ENCODE data around the gene GCHFR.

Gene GCHFR

DNA sequence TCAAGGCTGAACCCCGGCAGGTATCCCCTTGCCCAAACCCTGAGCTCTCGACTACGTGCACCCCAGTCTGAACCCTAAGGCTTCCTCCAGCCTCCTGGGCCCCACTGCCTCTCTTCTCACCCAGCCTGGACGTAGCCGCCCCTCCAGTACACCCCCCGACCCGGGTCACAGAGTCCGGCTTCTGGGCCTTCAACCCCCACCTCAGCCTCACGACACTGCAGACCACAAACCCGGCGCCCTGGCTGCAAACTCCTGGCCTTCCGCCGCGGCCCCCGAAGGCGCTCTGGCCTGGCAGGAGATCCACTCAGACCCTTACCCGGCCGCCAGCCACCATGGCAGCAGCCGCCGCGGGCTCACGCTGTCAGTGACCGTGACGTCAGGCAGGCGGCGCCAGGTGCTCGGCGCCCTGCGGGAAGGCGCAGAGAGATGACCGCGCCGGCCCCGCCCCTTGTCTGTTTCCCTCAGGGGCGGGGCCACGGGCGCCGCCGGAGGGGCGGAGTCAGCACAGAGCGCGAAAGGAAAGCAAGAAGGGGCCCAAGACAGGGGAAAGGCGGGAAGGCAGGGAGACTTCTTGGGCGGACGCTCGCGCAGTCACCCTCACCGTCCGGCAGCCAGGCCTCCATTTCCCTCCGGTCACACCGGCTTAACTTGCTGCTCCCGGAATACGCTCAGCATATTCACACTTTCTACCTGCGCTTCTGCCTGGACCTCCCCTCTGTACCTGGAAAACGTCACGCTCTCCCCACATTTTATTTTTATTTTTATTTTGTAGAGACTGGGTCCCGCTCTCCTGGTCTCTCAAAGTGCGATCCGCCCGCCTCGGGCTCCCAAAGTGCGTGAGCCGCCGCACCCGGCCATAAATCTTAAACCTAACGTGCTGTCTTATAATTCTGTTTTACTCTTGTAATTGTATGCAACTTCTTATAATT is 8.7 kb upstream of the GCHFR start, which contains the start of gene RMDN3:
RMDN3 (minus strand) TSS at position 372 of the 929 bp plus-strand sequence. CDS start 471 bp downstream, outside the sequence.
- DNase-seq, result peak; percentile 93 to 94

DNA sequence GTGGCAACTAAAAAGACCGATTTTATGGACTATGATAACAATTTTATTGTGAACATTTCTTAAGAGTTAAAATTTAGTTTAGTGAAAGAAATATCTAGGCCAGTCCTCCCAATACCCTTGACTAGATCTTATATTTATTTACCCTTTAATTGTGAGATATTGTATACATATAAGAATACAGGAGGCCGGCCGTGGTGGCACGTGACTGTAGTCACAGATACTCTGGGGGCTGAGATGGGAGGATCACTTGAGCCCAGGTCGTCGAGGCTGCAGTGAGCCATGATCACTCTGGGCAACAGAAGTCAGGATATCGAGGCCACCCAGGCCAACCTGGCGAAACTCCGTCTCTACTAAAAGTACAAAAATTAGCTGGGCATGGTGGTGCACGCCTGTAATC is 8.1 kb upstream of the GCHFR start:
- no peak for DNase-seq

DNA sequence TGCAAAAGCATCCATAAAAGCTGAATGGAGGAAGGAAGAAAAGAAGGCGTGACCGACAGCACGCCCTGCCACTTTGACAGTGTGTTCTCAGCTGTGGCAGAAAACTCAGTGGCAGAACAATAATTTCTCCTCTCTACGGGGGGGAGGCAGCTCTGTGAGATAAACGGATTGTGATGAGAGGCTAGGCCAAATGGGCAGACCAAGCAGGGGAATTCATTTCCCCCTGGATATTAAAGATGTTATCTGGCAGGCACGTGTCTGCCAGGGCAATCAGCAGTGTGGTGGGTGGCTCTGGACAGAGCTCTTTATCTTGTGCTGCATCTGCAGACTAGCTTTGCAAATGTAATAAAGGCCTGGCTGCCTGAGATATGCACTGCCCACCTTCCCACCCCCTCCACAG is 6.9 kb upstream of the GCHFR start:
- peak; percentile 29 to 49 for DNase-seq

DNA sequence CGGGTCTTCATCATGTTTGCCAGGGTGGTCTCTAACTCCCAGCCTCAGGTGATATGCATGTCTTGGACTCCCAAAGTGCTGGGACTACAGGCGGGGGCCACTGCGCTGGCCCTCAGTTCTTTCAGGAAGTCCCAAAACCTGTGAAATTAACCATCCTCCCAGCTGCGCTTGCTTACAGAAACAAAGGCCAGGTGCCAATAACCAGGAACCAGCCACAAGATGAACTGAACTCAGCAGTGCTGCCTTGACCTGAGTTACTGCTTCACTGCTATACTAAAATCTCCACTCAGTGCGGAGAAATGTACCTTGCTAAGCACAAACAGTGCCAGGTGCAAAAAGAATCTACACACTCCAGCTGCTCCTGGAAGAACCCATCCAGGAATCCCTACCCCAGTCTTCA is 3.9 kb upstream of the GCHFR start:
- no peak for DNase-seq

DNA sequence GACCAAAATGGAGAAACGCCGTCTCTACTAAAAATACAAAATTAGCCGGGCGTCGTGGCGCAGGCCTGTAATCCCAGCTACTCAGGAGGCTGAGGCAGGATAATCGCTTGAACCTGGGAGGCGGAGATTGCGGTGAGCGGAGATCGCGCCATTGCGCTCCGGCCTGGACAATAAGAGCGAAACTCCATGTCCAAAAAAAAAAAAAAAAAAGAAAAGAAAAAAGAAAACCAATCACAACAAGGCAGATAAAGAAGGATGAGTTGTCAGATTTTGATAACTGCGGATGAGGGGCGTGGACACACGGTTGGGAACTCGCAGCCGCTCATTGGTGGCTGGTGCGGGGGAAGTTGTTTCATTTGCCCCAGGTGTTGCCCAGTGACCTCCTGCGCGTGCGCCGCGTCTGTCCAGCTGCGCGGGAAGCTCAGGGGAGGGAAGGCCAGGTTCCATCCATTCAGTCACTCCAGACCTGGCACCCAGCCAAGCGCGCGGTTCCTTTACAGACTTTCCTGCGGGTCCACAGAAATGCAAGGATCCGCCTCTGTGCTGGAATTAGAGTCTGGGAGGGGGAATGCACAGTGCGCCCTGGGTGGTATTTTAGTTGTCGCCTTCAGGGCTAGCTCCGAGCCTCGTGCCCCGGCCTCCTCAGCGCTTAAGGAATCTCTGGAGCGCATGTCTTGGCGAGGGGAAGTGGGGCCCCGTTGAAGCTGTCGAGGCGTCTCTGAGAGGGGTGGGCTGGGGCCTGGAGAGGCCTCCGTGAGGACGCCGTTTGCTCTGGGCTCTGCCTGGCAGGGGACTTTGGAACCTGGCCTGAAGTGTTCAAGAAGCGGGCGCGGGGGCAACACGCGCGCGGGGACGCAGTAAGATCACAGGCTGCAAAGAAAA is 708 bp upstream of the GCHFR start:
- peak; percentile 55 for DNase-seq

DNA sequence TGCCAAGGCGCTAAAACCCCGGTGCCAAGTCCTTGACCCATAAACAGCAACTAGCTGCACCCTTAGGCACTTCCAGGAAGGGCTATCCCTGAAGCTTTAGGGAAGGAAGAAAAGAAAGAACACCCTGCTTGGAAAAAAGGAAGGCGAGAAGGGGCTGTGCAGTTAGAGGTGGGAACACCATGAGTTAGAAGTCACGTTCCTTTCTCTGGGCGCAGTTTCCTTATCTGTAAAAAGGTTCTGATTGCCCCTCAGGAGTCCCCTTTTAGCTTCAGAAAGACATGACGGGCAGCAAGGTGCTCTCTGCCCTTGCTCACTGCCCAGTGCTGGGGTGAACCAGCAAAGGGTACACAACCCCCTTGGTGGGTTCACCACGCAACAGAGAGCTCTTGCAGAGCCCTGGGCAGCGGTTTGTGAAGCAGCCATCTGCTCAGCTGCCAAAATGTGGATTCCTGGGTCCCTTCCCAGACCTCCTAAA is 798 bp downstream of the GCHFR start:
- DNase-seq, result no peak

DNA sequence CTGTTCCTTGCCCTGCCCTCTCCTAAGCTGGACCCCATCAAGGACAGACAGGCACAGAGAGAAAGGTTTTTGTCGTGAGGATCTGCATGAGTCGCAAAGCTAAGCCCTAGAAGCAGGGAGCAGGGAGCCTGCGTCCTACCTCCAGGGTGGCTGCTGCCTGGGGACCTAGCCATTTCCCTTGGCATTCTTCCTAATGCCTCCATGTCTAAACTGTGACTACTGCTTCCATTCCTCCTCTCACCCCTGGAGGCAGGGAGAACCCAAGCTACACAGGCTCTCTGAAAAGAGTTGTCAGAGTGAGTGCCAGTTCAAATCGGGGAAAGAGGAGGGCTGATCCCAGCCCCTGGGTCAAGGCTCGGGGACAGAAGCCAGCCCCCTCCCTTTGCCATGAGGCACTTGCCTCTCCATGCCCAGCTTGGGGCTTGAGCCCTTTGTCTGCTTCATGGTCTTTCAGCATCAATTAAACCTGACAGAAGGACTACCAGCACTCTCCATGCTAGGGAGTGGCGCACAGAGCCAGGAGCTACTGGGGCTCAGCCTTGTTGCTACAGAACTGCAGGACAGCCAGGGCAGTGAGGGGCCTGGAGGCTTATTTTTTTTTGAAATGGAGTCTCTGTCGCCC is 2.4 kb downstream of the GCHFR start:
- no peak for DNase-seq

DNA sequence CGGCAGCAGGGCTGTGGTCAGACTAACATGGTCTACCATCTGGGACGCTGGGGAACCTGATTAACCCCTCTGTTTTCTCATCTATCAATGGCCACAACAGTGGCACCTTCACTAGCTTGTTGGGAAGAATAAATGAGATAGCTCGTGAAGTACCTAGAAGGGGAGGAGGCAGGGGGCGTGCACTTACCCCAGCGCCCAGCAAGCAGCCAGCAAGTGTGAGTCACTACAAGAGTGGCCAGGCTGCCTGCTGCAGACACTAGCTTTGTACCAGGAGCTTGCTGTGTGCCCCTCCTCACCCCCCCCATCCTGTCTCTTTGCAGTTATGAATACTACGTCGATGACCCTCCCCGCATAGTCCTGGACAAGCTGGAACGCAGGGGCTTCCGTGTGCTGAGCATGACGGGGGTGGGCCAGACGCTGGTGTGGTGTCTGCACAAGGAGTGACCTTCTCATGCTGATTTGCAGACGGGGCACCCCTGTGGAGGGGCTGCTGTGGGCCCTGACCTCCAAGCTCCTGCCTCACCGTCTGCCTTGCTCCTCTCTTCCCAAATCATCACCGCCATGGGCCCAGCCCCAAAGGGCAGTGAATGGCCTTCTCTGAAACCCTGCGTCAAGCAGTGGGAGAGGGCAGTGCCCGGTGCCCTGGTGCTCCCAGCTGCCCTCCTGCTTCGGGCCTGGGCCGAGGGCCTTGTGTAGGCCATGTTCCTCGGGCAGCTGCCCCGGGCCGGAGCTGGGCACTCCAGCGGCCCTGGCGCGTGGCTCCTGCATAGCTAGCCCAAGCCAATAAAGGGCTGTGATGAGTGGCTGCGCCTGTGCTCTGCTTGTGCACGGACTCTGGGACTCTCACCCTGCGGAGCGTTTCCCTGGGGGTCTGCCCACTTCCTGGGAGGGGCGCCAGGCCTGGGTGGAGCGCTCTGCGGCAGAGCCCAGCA is 3.3 kb downstream of the GCHFR start:
- no peak for DNase-seq

DNA sequence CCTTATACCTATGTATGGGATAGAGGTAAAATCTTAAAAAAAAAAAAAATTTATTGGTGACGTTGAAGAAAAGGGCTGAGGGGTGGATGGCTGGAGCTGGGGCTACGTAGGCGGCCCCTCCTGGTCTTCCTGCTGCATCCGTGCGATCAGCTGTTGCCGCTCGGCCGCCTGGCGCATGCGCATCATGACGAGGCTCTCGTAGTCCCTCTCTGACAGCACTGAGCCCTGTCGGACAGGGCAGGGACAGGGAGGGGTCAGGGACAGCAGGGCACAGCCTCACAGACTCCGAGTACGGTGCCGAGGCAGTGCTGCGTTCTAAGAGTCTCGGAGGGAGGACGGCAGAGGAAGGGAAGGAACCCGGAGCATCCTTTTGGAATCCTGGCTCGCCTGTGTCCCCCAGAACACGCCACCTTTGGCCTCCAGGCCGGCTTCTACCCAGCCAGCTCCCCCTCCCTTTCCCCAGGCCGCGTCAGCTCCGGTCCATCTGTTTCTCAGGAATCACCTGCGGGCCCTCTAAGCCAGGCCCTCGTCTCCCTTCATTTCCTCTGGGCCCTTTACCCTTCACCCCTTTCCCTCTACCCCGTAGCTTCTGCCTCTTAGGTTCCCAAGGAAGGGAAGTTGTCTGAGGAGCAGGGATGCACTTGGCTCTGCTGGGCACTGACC is 4.1 kb downstream of the GCHFR start:
- no peak for DNase-seq

DNA sequence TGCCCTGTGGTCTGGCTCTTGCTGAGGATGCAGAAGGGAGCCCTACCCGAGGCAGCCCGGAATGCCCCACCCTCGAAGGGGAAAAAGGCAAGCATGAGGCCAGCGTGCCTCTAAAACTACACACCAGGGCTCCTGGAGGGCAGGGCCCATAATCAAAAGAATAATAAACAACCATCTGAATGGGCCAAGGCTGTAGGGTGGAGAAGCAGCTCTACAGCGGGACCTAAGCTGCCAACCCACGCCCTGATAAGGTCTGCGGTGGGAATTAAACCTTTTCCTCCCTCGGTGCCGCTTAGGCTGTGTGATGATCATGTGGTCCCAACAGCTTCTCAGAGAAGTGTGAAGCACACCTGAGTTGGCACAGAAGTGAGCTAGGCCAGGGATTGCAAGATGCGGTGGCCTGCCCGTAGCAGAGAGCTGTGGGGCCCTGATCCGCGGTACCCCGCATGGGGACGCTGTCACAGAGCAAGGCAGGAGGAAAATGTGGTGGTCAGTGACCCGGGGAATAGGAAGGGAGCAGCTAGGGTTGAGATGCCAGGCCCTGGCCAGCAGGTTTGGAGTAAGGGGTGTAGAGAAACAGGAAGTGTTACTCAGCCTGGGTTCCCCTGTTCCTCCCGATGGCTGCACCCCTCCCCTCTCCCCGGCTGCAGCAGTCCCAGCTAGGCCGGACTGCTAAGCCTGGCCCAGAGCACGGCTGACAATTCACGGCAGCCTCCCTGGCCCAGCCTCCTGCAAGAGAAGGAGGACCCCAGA is 4.8 kb downstream of the GCHFR start:
- no peak for DNase-seq

DNA sequence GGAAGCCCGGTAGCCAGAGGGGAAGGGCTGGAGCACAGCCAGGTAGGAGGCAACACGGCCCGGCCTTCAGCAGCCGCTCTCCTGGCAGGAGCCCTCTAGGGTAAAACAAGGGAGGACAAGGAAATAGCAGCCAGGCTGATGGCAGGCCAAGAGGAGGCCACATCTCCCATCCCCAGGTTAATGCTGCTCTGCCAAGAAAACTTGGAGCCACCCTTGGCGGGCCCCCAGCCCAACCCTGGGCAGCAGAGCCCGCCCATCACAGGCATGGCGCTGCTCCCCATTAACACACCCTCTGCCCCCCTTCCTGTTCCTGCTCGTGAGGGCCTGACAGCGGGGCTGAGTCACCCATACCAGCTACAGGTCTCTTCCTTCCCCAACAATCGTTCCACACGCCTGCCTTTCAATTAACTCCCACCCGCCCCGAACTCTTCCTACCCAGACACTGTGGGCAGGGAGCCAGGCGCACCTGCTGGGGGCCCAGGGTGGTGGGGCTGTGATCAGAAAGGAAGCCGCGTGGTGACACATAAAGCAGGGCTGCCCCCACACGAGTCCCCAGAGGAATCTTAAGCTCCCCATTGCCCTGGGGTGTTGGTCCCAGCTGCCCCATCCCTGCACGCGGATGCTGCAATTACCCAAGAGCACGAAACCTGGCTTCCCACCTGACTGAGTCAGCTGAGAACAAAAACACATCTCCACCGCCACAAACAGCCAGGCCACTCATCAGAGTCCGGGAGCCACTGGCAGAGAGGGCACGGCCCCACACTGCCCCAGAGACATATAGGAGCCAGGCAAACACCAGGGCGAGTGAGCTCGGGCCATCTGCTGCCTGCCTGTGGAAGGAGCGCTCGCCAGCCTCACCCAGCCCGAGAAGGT is 5.6 kb downstream of the GCHFR start, which contains the start of gene C15orf62:
C15orf62 (plus strand) TSS at position 707 of the 873 bp plus-strand sequence. CDS start 516 bp downstream, outside the sequence.
- peak; percentile 78 to 86 for DNase-seq

DNA sequence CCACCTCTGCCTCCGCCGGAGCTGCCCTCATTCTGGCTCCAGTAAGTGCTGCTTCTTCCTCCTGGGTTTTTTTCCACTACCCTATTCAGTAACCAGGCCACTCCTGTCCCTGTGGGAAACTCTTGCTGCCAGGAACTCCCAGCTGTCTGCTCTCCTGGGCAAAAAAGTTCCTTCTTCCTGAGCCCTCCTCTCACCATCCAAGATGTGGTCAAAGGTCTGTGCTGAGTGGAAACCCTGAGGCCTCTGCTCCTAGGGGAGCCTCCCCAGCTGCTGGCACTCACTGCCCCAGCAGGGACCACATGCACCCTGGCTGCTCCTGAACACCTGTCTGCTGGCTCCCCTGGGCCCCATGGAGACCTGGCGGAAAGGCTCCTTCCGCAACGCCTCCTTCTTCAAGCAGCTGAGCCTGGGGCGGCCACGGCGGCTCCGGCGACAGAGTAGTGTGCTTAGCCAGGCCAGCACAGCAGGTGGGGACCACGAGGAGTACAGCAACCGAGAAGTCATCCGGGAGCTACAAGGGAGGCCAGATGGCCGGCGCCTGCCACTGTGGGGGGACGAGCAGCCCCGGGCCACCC is 6.4 kb downstream of the GCHFR start:
- peak in 1 of 2 experiments; percentile 50 for DNase-seq

DNA sequence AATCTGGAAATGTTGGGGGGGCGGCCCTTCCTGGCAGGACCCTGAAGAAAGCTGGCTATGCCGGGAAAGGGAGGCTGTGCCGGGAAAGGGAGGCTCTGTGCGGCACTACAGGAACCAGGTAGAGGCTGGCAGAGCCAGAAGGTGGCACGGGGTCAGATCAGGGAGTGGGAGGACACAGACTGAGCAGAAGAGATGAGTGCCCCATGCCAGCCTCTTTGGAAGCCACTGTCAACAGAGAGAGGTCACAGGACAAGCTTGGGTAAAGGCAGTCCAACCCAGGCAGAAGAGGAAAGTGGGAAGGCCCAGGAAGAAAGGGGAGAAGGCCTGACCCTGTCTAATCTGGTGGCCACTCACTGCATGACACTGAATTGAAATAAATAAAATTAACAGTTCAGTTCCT is 7.4 kb downstream of the GCHFR start:
- DNase-seq, result no peak

DNA sequence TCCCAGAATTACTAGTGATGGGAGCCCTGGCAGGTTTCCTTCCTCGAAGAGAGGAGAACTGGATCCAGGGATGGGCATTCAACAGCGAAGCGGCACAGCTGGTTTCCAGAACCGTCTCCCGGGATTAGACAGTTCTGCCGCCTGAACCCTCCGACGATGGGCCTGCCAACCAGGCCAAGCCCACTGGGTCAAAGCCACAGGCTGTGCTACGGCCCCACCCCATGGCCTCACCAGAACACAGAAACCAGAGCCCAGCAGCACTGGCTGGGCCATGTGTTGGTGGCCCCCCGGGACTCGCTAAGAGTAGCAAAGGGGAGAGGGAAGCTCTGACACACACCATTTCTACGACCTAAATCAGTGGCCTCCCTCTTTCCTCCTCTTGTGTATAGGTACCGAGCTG is 8.1 kb downstream of the GCHFR start:
- no peak for DNase-seq

DNA sequence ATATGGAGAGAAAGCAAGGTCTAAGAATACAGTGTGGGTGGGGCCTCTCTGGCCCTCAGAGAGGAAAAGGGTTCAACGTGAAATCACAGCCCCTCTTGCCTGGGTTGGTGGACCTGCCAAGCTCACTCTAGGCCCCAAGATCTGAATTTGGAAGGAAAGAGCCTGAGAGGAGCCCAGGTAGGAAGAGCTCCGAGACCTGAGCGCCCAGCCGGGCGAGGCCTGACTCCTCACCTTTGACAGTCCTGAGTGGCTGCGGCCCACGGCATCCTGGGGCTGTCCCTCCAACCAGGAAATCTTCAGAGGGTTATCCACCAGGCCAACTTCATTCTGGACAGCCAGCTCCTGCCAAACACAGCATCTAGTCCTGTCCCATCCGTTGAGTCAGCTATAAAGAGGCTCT is 9.6 kb downstream of the GCHFR start:
- DNase-seq, result no peak

DNA sequence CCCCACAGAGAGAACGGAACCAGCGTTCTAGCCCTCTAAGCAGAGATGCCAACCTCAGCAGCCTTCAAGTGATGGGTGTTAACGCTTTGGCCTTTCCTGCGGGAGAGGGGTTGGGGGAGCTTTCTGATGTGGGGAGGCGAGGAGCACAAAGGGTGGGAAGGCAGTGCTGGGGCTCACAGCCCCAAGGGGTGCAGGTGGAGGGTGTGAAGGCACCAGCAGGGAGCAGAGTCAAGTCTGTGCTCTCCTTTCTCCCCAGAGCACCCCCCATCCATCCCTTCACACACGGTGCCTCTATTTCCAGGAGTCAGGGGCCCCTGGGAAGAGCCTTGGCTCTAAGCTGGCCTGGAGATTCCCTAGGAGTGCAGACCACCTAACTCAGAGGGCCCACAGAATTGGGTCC is 10.0 kb downstream of the GCHFR start:
- DNase-seq, result no peak

DNA sequence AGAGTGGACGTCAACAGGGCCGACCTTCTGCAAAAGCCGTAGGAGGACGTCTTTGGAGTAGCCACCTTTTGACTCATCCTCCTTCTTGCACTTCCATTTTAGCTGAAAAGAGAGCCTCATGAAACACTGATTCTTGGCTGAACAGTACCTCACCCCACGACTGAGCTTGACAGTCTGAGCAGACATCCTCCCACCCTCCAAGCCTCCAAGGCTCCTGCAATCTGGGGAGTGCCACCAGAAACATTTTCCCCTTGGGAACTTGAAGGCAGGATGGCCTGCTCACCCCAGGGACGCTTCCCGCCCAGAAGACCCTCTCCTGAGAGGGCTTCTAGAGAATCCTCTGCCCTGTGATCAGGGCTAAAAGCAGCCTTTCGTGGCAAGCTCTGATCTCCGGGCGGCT is 11.1 kb downstream of the GCHFR start:
- DNase-seq, result no peak

DNA sequence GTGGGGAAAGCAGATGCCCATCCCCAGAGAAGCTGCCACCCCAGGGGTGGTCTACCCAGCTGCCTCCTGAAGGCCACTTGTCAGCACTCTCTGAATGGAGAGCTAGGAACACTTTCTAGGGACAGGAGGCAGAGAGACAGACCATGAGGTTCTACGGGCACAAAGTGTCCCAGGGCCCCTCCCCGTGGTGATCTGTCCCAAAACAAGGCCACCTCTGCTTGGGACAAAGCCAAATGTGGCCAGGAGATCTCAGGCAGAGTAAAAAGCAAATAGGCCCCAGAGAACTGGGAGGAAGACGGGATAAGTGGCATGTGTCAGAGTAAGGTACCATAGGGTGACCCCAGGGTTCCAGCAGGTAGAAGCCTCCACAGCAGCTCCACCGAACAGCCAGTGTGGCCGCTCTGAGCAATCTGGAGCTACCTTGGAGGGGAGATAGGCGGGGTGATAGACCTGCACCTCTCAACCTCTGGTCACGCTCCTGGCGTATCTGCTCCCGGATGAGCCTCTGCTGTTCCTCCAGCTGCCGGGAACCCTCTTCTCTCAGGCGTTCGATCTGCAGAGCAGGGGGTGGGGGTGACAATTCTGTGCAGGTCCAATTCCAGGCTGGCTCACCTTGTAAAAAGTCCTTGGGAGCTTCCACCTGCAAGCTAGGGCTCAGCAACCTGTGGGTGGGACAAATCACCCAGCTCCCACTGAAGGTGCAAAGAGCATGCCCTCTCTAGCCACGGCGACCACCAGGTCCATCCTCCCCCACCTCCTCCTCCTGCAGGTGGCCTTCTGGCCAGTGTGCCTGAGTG is 12.1 kb downstream of the GCHFR start:
- no peak for DNase-seq

Data from NCI-H2081 (cell line).